GM12874 (cell line): ENCODE data around the gene TNKS2.

Source experiments
- TF ChIP-seq, protein P1 (sequence below): IDR thresholded peaks from 2 replicates; pipeline ENCODE4 v1.5.1; 2011; ENCODE audit warnings: low read depth, mild to moderate bottlenecking, control low read depth, low read length, moderate library complexity; ENCODE audit not compliant: insufficient read depth

The TNKS2 gene

DNA sequence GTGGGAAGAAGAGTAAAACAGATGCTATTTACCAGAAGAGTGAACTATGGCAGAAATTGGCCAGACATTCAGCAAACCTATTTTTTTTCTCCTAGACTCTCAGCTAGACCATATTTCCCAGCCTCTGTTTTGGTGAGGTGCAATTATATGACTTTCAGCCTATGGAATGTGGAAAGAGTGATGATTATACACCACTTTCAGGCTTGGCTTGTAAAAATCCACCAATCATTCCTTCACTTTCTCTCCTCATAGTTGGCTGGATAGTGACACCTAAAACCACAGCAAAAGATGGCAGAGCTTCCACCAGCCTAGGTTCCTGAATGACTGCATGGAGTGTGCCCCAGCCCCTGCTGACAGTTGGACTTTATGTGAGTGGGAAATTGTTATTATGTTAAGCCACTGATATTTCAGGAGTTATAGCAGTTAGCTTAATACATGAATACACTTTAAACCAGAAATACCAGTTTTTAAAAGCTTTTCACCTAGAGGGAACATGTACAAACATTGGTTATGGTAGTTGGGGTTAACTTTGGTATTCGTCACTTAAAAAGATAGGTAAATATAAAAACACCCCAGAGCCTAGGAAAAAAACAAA is 19.1 kb upstream of the TNKS2 start:
- TF ChIP-seq, protein P1, sequence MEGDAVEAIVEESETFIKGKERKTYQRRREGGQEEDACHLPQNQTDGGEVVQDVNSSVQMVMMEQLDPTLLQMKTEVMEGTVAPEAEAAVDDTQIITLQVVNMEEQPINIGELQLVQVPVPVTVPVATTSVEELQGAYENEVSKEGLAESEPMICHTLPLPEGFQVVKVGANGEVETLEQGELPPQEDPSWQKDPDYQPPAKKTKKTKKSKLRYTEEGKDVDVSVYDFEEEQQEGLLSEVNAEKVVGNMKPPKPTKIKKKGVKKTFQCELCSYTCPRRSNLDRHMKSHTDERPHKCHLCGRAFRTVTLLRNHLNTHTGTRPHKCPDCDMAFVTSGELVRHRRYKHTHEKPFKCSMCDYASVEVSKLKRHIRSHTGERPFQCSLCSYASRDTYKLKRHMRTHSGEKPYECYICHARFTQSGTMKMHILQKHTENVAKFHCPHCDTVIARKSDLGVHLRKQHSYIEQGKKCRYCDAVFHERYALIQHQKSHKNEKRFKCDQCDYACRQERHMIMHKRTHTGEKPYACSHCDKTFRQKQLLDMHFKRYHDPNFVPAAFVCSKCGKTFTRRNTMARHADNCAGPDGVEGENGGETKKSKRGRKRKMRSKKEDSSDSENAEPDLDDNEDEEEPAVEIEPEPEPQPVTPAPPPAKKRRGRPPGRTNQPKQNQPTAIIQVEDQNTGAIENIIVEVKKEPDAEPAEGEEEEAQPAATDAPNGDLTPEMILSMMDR = no peak

DNA sequence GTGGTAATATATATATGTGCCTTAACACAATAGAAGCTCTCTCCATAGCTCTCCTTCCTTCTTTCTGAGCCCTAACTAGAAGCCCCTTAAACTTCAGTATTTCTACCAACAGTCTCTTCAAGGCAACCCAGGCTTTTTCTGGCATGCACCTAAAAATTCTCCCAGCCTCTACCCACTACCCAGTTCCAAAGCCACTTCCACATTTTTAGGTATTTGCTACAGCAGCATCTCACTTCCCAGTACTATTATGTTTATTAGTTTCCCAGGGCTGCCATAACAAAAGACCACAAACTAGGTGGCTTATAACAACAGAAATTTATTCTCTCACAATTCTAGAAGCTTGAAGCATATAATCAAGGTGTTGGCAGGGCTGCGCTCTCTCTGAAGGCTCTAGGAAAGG is 15.7 kb upstream of the TNKS2 start:
- TF ChIP-seq, protein P1 = no peak

DNA sequence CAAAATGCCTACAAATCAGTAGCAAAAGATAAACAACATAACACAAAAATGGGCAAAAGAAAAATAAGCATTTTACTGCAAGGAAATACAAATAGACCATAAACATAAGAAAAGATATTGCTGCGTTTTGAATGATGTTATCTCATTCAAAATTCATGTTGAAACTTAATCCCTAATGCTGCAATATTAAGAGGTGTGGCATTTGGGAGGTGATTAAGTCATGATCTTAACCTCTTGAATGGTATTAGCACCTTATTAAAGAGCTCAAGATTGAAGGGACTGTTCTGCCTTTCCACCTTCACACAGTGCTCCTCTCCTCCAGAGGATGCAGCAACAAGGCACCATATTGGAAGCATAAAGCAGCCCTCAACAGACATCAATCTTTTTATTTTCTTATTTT is 12.4 kb upstream of the TNKS2 start:
- TF ChIP-seq, protein P1 = no peak

DNA sequence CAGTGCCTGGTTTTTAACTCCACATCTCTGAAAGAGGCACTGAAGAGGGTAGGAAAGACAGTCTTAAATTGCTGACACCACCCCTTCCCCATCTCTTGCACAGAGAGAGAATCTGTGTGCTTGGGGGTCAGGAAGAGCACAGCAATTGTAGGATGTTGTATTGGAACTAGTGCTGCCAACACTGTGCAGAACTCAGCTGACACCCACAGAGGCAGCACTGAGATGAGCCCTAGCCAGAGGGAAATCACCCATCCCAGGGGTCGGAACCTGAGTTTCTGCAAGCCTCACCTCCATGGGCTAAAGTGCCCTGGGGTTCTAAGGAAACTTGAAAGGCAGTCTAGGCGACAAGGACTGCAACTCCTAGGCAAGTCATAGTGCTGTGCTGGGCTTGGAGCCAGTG is 11.0 kb upstream of the TNKS2 start:
- TF ChIP-seq, protein P1 = no peak

DNA sequence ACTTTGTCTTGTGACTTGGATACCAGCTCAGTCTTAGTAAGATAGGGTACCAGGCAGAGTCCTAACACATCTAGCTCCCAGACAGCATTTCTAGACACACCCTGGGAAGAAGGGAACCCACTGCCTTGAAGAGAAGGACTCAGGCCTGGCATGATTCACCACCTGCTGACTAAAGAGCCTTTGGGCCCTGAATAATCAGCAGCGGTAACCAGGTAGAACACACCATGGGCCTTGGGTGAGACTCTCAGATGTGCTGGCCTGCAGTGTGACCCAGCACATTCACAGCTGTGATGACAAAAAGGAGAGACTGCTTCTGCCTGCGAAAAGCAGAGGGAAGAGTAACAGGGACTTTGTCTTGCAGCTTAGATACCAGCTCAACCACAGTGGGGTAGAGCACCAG is 10.4 kb upstream of the TNKS2 start:
- TF ChIP-seq, protein P1 = no peak

DNA sequence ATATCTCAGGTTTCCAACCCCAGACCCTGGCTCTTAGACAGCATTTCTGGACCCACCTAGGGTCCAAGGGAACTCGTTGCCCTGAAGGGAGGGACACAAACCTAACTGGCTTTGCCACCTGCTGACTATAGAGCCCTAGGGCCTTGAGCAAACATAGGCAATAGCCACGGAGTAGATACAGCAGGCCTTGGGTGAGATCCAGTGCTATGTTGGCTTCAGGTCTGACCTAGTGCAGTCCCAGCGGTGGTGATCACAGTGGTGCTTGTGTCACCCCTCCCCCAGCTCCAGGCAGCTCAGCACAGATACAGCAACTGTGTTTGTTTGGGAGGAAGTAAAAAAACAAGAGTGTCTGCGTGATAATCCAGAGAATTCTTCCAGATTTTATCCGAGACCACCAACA is 9.7 kb upstream of the TNKS2 start:
- TF ChIP-seq, protein P1 = no peak

DNA sequence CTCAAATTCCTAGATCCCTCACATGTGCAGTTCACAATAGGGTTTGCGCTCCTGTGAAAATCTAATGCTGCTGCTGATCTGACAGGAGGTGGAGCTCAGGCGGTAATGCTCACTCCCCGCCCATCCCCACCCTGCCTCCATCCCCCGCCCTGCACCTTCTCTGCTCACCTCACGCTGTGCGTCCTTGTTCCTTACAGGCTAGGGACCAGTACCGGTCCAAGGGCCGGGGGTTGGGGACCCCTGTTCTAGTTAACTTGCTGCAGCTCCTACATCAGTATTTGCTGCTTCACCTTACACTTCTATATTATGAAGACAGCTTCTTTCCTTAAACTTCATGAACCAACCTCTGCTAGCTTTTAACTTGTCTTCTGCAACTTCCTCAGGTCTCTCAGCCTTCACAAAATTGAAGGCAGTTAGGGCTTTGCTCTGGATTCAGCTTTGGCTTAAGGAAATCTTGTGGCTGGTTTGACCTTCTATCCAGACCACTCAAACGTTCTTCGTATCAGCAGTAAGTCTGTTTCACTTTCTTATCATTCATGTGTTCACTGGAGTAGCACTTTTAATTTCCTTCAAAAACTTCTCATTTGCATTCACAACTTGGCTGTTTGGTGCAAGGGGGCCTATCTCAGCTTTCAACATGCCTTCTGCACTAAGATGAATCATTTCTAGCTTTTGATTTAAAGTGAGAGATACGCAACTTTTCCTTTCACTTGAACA is 1.7 kb upstream of the TNKS2 start:
- TF ChIP-seq, protein P1 = no peak
